ENCODE results near the gene RNF225. TPM values are rescaled to one million over a fixed set of nuclear protein-coding genes. Genes with fewer than 3 reads are reported as not detected.
"Not testable (repeated sequence)": the region's sequence is repeated elsewhere in the genome, so short reads cannot be mapped to it uniquely, and the experiment has no call there.

RNF225 gene
- not detected for polyA plus RNA-seq

GRCh38 chr19:58395220-58395978 lies at the start of gene RNF225:
Gene RNF225, plus strand, starts transcription at chr19:58395656. Its CDS starts 434 bp downstream, at chr19:58396090.
- H3K4me1 Mint-ChIP-seq, result peaks cover 7 to 8% of the 10 kb centered on the region in 2 donors
- H3K9me3 Mint-ChIP-seq, result no peaks in the 10 kb centered on the region
- no peak for DNase-seq
- H3K36me3 Mint-ChIP-seq, result peaks cover 14 to 29% (median 19%) of the 10 kb centered on the region in 3 donors
- no peak within 1 kb of the TSS for H3K4me3 Mint-ChIP-seq
- H3K27me3 Mint-ChIP-seq (ENCODE audit: low read depth in 3 of 3), result peaks cover 7 to 10% (median 9%) of the 10 kb centered on the region in 3 donors
- no peak within 1 kb of the TSS for H3K27ac Mint-ChIP-seq

DNA sequence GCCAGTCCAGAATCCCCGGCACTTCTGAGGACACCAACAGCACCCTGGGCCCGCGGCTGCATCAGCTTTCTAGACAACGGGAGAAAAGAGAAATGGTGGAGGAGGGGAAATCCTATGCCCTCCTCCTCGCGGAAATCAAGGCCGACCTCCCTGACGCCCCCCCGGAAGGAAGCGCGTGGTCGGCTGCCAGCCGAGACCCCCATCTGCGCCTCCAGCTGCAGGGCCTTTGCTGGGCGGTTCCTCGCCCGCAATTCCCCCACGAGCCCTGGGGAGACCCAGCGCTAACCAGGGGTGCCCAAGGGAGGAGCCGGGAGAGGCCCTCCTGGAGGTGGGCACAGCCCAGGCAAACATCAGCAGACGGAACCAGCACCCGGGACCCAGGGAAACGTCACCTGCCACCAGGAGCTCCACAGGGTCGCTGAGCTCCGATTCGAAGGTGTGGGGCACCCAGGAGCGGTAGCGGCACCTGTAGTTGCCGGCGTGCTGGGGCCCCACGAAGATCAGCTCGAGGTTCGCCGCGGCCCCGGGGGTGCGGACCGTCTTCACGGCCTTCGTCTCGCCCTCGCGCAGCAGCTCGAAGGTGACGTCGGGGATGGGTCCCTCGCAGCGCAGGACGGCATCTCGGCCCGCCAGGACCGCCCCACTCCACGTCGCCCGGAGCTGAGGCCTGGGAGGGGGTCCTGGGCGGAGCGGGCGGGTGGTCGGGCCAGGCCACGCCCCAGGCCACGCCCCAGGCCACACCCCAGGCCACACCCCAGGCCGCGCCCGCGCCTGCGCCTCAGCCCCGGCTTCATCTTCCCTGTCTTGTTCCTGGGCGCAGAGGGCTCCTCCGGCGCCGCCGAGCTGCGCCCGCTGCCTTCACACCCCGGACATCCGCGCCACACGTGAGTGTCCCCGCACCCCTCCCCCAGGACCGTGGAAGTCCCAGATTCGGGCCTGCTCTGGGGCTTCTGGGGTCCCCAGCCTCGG lies 48.2 kb upstream of the RNF225 start:
- Mint-ChIP-seq H3K9me3 (peaks cover 0 to 2% (median 0%) of the 10 kb centered on the region in 6 donors), H3K36me3 (peaks cover 0 to 8% (median 7%) of the 10 kb centered on the region in 3 donors), H3K27ac (peak overlapping the region in 5 of 6 donors; percentile 57 to 89 (median 72)), H3K4me3 (peak overlapping the region; percentile 79 to 92 (median 86)), H3K4me1 (peaks cover 15 to 21% of the 10 kb centered on the region in 2 donors), H3K27me3 (ENCODE audit: low read depth in 3 of 3) (peaks cover 2 to 13% (median 7%) of the 10 kb centered on the region in 3 donors)
- peak; percentile 32 to 58 (median 49) for DNase-seq

- not testable (repeated sequence) for H3K36me3 Mint-ChIP-seq, DNase-seq, H3K9me3 Mint-ChIP-seq
- peak overlapping the region; percentile 79 to 92 (median 86) for H3K4me3 Mint-ChIP-seq
- H3K4me1 Mint-ChIP-seq, result peaks cover 15 to 21% of the 10 kb centered on the region in 2 donors
- peaks cover 2 to 14% (median 4%) of the 10 kb centered on the region in 3 donors for H3K27me3 Mint-ChIP-seq (ENCODE audit: low read depth in 3 of 3)
- peak overlapping the region in 3 of 6 donors; percentile 72 to 89 (median 82) for H3K27ac Mint-ChIP-seq
Measured at GRCh38 chr19:58348080-58348479, 47.4 kb upstream of the RNF225 start.

GRCh38 chr19:58349590-58349989 lies 45.9 kb upstream of the RNF225 start:
- Mint-ChIP-seq H3K9me3 (no peaks in the 10 kb centered on the region), H3K4me3 (no peak overlapping the region), H3K27me3 (ENCODE audit: low read depth in 3 of 3) (peaks cover 2 to 14% (median 6%) of the 10 kb centered on the region in 3 donors), H3K27ac (no peak overlapping the region), H3K36me3 (peaks cover 0 to 5% (median 3%) of the 10 kb centered on the region in 3 donors), H3K4me1 (peaks cover 15 to 21% of the 10 kb centered on the region in 2 donors)
- DNase-seq, result no peak

- peaks cover 0 to 5% (median 3%) of the 10 kb centered on the region in 3 donors for H3K36me3 Mint-ChIP-seq
- H3K9me3 Mint-ChIP-seq, result no peaks in the 10 kb centered on the region
- H3K27me3 Mint-ChIP-seq (ENCODE audit: low read depth in 3 of 3), result peaks cover 2 to 14% (median 6%) of the 10 kb centered on the region in 3 donors
- no peak overlapping the region for H3K27ac Mint-ChIP-seq
- H3K4me3 Mint-ChIP-seq, result no peak overlapping the region
- H3K4me1 Mint-ChIP-seq, result peaks cover 15 to 21% of the 10 kb centered on the region in 2 donors
- DNase-seq, result no peak
Measured at GRCh38 chr19:58350001-58350861, 45.2 kb upstream of the RNF225 start.

GRCh38 chr19:58350871-58351557 lies 44.4 kb upstream of the RNF225 start:
- Mint-ChIP-seq H3K36me3 (peaks cover 0 to 5% (median 3%) of the 10 kb centered on the region in 3 donors), H3K4me3 (no peak overlapping the region), H3K27ac (no peak overlapping the region)

GRCh38 chr19:58351558-58351878 lies 43.9 kb upstream of the RNF225 start:
- Mint-ChIP-seq H3K27ac (no peak overlapping the region), H3K4me1 (peaks cover 13 to 14% of the 10 kb centered on the region in 2 donors), H3K9me3 (no peaks in the 10 kb centered on the region), H3K27me3 (ENCODE audit: low read depth in 3 of 3) (peaks cover 2 to 9% (median 6%) of the 10 kb centered on the region in 3 donors), H3K36me3 (peaks cover 0 to 5% (median 3%) of the 10 kb centered on the region in 3 donors), H3K4me3 (no peak overlapping the region)
- DNase-seq, result no peak

More at GRCh38 chr19:58350871-58351557, 44.4 kb upstream of the RNF225 start:
- no peaks in the 10 kb centered on the region for H3K9me3 Mint-ChIP-seq
- peaks cover 2 to 9% (median 6%) of the 10 kb centered on the region in 3 donors for H3K27me3 Mint-ChIP-seq (ENCODE audit: low read depth in 3 of 3)
- no peak for DNase-seq
- H3K4me1 Mint-ChIP-seq, result peaks cover 13% of the 10 kb centered on the region in 2 donors

GRCh38 chr19:58351990-58352755 lies 43.3 kb upstream of the RNF225 start:
- Mint-ChIP-seq H3K4me1 (peaks cover 11 to 13% of the 10 kb centered on the region in 2 donors), H3K27ac (no peak overlapping the region), H3K4me3 (peak overlapping the region in 1 of 5 donors; percentile 27), H3K27me3 (ENCODE audit: low read depth in 3 of 3) (peaks cover 2 to 9% (median 6%) of the 10 kb centered on the region in 3 donors), H3K36me3 (peaks cover 0 to 5% (median 3%) of the 10 kb centered on the region in 3 donors), H3K9me3 (no peaks in the 10 kb centered on the region)
- no peak for DNase-seq

DNA sequence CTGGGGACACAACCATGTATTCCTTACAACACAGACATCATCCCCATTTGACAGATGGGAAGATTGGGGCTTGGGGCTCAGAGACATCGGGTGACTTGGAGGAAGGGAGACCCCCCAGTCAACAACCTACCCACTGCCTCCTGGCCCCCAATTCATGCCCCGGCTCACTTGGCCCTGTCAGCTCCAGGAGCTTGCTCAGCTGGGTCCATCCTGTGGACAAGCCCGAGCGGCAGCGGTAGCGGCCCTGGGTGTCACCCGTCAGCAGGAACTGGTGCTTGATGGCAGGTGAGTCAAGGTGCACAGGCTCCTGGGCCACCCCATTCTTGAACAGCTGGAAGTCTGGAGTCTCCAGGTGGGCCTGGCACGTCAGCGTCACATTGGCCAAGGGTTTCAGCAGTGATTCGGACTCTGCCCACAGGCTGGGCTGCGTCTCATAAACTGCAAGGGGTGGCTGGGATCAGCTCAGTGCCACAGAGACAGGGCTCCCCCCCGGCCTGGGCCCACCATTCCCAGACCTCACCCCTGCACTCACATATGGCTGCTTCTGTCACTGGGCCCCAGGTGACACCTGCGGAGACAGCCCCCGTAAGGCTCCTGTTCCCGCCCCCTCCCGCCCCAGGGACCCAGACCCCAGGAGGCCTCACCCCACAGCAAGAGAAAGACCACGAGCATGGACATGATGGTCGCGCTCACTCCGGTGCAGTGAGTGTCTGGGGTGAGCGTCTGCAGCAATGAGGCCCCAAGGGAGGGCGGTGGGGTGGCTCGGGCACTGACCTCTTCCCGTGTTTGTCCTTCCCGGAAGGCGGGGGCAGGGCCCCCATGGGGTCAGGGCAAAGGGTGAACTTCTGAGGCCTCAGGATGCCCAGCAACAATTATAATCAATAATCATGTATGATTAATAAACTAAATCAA lies 42.4 kb upstream of the RNF225 start, which contains the start of gene A1BG:
Gene A1BG, minus strand, starts transcription at position 733 of the 912 bp plus-strand sequence. Its CDS starts 55 bp downstream, at position 678.
- no peak for DNase-seq
- Mint-ChIP-seq H3K27ac (no peak within 1 kb of the TSS), H3K4me1 (peaks cover 8 to 10% of the 10 kb centered on the region in 2 donors), H3K4me3 (peak within 1 kb of the TSS in 1 of 5 donors; percentile 44), H3K36me3 (peaks cover 0 to 5% (median 3%) of the 10 kb centered on the region in 3 donors), H3K9me3 (no peaks in the 10 kb centered on the region), H3K27me3 (ENCODE audit: low read depth in 3 of 3) (peaks cover 2 to 7% (median 4%) of the 10 kb centered on the region in 3 donors)

GRCh38 chr19:58353717-58354477 lies 41.6 kb upstream of the RNF225 start:
- Mint-ChIP-seq H3K27ac (no peak overlapping the region), H3K36me3 (peaks cover 0 to 5% (median 3%) of the 10 kb centered on the region in 3 donors), H3K4me3 (peak overlapping the region in 1 of 5 donors; percentile 44), H3K27me3 (ENCODE audit: low read depth in 3 of 3) (peaks cover 0 to 7% (median 6%) of the 10 kb centered on the region in 3 donors), H3K9me3 (no peaks in the 10 kb centered on the region), H3K4me1 (peaks cover 0 to 9% of the 10 kb centered on the region in 2 donors)
- DNase-seq, result no peak
